GM19372 (cell line): ENCODE data around the gene MED27.
"Not testable (repeated sequence)": the region's sequence is repeated elsewhere in the genome, so short reads cannot be mapped to it uniquely, and the experiment has no call there.

Experiments
- ATAC-seq: cut with Tn5 transposase; IDR thresholded peaks from one replicate; pipeline ENCODE4 v1.9.1; 2021; ENCODE audit warnings: mild to moderate bottlenecking, low read depth, moderate library complexity; ENCODE audit not compliant: unreplicated experiment

MED27 gene

GRCh38 chr9:132077881-132078698, 1.6 kb downstream of the MED27 start:
- no peak for ATAC-seq

- ATAC-seq = no peak
These were observed 3.8 kb downstream of the MED27 start for GRCh38 chr9:132075853-132076252.

- no peak for ATAC-seq
These were observed 4.9 kb downstream of the MED27 start for GRCh38 chr9:132074736-132075135.

- ATAC-seq = no peak
These were observed 7.7 kb downstream of the MED27 start for GRCh38 chr9:132071847-132072507.

GRCh38 chr9:132069046-132069898, 10.4 kb downstream of the MED27 start:
- no peak for ATAC-seq

- no peak for ATAC-seq
These were observed 11.1 kb downstream of the MED27 start for GRCh38 chr9:132068605-132069004.

- no peak for ATAC-seq
These were observed 13.2 kb downstream of the MED27 start for GRCh38 chr9:132066511-132066910.

GRCh38 chr9:132066057-132066456, 13.6 kb downstream of the MED27 start:
- no peak for ATAC-seq

- ATAC-seq = no peak
These were observed 16.4 kb downstream of the MED27 start for GRCh38 chr9:132063281-132063680.

GRCh38 chr9:132062806-132063205, 16.9 kb downstream of the MED27 start:
- no peak for ATAC-seq

- no peak for ATAC-seq
These were observed 18.1 kb downstream of the MED27 start for GRCh38 chr9:132061526-132061925.

- ATAC-seq = no peak
These were observed 20.3 kb downstream of the MED27 start for GRCh38 chr9:132059361-132059760.

- ATAC-seq = not testable (repeated sequence)
These were observed 21.4 kb downstream of the MED27 start for GRCh38 chr9:132058226-132058625.

GRCh38 chr9:132056717-132057560, 22.7 kb downstream of the MED27 start:
- ATAC-seq = no peak

- ATAC-seq = no peak
These were observed 23.9 kb downstream of the MED27 start for GRCh38 chr9:132055756-132056155.

- ATAC-seq = no peak
These were observed 25.6 kb downstream of the MED27 start for GRCh38 chr9:132054024-132054423.

GRCh38 chr9:132049900-132050299, 29.8 kb downstream of the MED27 start:
- no peak for ATAC-seq

- ATAC-seq = no peak
These were observed 30.3 kb downstream of the MED27 start for GRCh38 chr9:132049323-132049882.

- ATAC-seq = no peak
These were observed 31.5 kb downstream of the MED27 start for GRCh38 chr9:132048201-132048600.

GRCh38 chr9:132046456-132046855, 33.2 kb downstream of the MED27 start:
- ATAC-seq = no peak
